ENCODE measurements around the gene HS2ST1.
"Not testable (repeated sequence)": the region's sequence is repeated elsewhere in the genome, so short reads cannot be mapped to it uniquely, and the experiment has no call there.

Gene HS2ST1

DNA sequence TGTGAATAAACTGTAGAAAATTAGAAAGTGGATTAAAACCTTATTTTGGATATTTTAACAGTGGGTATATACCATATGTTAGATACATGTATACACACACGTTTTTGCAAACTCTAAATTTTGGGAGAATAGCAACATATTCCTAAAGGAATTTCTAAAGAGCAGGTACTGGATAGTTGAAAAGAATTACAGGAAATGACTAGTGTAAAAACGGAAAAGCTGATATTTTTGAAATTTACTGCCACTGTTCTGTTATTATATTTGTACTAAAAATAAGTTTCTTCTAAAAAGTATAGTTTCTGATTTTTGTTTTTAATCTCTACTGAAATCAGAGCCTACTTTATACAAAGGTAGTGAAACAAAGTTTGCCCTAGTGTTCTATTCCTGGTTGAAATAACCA, 114.1 kb downstream of the HS2ST1 start:
- DNase-seq, result no peak

DNA sequence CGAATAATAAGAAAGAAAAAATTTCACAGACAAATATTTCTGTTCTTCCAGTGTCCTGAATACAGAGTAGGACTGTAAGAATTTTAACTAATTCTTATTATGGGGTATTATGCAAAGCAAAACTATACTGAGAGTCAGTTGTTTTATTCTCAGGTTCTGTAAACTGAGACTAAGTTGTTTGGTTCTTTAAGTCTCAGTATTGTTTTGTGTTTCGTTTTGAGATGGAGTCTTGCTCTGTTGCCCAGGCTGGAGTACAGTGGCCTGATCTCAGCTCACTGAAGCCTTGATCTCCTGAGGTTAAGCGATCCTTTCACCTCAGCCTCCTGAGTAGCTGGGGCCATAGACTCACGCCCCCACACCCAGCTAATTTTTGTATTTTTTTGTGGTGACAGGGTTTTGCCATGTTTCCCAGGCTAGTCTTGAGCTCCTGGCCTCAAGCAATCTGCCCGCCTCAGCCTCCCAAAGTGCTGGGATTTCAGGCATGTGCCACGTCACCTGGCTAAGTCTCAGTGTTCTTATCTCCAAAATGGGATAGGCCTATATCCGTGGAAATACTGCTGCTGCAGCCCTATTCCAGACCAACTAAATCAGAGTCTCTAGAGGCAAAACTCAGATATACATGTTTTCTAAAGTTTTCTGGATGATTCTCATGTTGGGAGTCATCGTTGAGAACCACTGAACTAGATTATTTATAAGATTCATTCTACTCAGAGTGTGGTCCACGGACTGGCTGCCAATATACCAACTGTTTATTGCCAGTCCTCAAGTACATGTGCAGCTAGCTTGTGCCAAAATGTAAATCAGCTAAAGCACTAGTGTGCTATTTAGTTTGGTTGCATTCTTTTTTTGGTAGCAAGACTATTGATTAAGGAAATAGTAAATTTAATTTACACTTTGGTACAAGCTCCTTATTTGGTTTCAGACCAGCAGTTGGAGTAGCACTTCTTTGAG, 116.6 kb downstream of the HS2ST1 start:
- DNase-seq, result no peak

DNA sequence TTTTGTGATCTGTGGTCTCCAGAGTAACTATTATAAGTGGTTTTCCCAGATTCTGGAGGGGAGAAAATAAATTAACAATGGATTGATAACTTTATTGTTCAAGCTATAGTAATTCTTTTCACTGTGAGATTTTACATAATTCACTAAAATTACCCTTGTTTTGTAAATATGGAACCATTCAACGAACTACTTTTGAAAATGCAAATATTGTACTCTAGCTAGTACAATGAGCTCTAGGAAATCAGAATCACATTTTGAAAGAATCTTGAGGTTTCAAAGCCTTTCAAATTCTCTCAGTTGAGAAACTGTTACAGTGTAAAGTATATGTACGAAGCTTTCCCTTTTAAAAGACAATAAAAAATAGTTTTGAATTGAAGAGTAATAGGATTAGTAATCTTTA, 119.9 kb downstream of the HS2ST1 start:
- no peak for DNase-seq

DNA sequence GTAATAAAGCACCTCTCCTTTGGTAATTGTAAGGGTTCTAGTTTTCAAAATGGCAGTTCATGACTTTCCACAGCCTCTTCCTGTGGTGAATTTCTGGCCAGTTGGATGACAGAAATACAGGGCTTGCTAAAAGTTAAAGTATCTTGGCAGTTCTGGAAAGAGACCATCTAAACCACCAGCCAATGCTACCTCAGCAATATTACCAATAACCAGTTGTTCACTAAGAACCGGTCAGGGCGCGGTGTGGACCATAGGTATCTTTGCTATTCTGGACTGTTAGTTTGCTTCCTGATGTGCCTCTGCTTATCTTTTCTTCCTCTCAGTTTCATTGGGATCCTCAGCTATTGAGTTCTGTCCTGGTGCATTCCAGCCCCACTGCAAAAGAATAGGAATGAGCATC, 124.7 kb downstream of the HS2ST1 start:
- DNase-seq, result no peak

DNA sequence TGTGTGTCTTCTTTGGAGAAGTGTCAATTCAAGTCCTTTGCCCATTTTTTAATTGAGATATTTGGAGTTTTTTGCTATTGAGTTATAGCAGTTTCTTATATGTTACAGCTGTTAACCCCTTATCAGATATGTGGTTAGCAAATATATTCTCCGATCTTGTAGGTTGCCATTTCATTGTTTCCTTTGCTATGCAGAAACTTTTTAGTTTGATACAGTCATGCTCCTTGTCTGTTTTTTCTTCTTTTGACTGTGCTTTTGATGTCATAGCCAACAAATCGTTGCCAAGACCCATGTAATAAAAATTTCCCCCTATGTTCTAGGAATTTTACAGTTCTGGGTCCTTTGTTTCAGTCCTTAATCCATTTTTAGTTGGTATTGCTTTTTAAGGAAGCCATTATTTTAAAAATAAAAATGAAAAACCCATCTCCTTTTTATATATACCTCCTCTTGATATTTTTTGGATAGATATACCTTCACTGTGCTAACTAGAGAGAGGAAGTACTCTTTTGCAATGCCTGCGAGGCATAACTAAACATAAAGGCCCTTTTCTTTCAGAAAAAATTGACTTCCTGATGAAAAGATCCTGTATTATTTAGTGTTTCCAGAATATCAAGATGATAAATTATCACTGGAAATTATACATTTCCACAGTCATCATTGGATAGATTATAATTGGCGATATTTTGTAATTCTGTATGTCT, 127.8 kb downstream of the HS2ST1 start:
- no peak for DNase-seq

DNA sequence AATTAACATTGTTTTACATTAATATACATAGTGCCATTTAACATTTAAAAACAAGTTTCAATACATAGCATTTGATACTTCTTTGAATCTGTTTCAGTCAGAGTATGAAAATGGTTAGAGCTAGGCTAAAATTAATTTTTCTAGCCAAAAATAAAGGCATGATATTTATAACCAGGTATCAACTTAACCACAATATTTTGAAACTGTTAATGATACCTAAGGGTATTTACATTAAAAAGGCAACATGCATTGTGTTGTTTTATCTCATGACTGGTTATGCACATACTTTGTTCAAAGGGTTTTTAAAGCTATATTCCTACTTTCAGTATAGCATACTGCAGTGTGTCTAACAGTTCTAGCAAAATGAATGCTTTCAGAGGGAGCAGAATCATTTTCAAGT, 130.0 kb downstream of the HS2ST1 start:
- no peak for DNase-seq

DNA sequence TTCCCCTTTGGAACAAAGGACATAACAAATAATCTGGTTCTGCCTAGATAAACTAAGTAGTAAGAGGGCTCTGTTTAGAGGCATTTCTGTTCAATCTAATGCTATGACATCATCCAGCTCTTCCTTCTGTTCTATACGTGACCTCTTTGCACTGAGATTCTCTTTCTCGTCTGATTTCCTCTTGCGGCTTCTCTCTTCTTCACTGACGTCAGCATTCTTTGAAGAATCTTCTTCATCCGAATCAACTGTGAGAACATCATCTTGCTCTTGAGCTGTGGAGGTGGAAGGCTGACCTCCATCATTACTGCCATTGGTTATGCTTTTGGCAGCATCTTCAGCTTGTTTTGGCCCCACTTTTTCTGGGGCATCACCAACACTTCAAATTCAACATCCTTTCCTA, 130.4 kb downstream of the HS2ST1 start:
- DNase-seq, result no peak

DNA sequence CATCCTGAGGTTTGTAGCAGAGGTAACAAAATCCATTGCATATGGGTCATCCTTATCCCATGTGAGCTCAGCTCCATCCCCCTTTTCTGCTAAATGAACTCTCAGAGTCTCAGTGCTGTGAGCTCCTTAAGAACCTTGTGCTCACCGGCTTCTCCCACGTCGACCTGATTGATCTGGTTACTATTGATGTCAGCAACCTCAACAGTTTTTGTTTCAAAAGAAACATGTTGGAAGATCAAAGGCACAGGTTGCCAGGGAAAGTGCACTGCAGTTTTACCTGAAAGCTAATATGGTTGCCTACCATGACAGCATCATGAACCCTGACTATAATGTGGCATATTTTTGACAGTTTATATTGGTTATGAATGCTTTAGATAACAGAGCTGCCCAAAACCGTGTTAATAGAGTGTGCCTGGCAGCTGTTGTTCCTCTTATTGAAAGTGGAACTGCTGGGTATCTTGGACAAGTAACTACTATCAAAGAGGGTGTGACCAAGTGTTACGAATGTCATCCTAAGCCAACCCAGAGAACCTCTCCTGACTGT, 131.4 kb downstream of the HS2ST1 start:
- DNase-seq, result no peak

DNA sequence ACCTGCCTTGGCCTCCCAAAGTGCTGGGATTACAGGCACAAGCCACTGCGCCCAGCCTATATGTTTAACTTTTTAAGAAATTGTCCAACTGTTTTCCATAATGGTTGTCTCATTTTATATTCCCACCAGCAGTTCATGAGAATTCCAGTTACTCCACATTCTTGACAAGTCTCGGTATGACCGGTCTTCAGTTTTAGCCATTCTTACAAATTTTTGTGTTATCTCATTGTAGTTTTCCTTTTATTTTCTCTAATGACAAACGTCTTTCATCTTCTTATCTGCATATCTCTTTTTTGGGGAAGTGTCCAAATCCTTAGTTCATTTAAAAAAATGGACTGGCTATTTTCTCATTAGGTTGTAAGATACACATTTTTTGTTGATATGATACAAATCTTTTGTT, 132.5 kb downstream of the HS2ST1 start:
- no peak for DNase-seq

DNA sequence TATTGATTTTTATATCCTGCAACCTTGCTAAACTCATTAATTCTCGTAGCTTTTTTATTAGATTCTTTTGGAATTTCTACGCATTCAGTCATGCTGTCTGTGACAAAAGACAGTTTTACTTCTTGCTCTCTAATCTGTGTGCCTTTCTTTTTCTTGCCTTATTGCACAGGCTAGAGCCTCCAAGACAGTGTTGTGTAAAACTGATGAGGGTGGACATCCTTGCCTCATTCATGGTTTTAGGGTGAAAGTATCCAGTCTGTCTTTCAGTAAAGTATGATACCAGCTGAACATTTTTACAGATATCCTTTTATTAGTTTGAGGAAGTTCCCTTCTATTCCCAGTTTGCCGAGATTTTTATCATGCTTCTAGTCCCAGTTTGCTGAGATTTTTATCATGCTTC, 133.8 kb downstream of the HS2ST1 start:
- no peak for DNase-seq

DNA sequence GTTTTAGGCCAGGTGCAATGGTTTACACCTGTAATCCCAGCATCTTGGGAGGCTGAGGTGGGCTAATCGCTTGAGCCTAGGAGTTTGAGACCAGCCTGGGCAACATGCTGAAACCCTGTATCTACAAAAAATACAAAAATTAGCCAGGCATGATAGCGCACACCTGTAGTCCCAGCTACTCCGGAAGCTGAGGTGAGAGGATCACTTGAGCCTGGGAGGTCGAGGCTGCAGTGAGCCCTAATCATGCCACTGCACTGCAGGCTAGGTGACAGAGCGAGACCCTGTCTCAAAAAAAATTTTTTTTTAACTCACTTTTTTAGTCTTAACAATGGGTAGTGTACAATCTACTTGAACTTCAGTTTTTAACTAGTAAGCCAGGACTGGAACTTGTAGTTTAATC, 137.5 kb downstream of the HS2ST1 start:
- DNase-seq, result no peak

DNA sequence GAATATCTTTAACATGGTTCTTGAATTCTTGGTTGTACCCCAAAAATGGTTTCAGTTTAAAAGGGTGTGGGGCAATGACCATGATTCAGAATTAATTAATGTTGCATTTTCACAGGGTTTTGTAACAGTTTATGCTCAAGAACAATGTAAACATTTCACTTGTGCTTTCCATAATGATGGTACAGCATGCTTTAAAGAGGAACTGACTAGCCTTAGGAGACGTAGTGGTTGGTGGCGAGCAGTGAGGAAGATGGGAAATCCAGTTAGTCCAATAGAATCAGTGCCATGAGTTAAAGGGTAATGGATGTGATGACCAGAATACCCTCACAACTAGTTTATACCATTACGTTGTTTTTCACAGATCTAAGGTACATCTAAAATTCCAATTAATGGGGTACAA, 138.0 kb downstream of the HS2ST1 start:
- no peak for DNase-seq

DNA sequence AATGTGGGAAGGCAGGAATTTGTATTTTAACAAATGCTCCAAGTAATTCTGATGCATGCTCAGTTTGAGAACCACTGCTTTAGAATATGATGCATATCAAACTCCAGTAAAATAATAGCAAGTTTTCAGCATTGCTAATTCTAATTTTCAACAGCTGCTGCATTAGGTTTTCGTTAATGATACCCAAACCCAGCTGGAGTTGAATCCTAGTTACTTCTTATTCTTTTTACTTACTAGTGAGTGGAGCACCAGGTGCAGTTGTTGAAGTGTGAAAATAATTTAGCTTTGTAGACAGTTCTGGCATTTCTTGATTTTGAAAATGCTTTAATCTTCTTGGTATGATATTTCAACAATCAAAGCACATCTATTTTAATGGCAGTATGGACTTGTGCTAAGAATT, 138.5 kb downstream of the HS2ST1 start:
- no peak for DNase-seq

DNA sequence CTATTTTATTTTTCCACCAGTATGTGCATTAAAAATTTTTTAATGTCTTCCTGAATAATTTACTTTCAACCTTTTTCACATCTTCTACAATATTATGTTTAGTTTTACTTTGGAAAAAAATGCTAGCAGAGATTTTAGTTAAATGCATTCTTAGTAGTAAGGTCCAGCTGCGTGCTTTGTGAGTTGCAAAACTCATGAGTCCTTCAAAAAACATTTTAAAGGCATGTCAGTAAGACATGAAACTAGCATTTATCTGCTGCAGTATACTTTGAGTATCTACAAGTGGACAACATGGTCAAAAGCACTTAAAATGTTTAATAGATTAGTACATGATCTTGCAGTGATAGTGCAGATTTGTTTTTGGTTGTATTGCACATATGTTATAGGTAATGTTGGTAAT, 139.0 kb downstream of the HS2ST1 start:
- DNase-seq, result no peak

DNA sequence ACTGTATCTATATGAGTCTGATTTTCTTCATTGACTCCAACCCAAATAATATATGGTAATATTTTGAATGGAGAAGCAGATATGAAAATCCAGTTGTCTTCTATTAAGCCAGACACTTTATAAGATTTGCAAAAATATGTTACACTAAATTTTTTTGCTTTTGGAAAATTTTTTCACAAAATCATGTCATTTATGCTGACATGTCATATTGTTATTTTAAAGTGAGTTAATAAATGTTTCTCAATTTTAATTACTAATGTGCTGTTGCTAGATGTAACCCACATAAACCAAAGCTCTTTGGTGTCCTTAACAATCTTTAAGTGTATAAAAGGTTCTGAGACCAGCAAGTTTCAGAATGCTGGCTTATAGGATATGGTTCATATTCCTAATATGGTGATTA, 142.5 kb downstream of the HS2ST1 start:
- DNase-seq, result no peak

DNA sequence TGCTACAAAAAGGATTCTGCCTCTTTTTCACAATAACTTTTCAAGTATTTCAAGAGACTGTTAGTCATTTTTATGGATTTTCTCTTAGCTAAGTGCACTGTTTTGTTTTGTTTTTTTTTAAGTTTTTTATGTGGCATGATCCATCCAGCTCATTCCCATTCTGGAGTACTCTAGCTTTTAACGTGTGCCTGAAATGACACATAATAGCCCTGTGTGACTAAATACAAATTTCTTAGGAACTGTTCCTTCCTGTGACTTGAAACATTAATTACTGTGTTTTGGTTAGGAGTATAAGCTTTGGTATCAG, 143.9 kb downstream of the HS2ST1 start:
- DNase-seq, result no peak

DNA sequence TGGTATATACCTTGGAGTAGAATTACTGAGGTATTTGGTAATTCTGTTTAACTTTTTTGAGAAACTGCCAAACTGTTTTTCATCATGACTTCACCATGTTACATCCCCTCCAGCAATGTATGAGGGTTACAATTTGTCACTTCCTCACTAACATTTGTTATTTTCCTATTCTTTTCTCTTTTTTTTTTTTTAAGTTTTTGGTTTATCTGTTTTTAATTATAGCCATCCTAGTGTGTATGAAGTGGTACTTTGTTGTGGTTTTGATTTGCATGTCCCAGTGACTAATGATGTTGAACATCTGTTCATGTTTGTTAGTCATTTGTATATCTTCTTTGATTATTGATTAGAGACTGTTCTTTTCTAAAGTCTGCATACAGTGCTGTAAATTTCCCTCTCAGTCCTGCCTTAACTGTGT, 147.3 kb downstream of the HS2ST1 start:
- no peak for DNase-seq

DNA sequence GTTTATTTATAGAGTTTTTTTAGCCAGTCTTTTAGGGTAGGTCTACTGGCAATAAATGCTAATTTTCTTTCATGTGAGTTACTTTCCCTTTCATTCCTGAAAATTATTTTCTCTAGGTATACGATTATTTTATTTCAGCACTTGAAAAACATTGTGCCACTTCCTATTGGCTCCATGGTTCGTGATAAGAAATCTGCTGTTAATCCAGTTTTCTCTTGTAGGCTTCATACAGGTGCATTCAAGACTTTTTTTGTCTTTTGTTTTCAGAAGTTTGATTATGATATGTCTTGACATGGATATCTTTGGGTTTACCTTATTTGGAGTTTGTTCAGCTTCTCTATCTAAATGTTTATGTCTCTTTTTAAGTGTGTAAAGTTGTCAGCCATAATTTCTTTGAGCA, 148.3 kb downstream of the HS2ST1 start:
- no peak for DNase-seq

DNA sequence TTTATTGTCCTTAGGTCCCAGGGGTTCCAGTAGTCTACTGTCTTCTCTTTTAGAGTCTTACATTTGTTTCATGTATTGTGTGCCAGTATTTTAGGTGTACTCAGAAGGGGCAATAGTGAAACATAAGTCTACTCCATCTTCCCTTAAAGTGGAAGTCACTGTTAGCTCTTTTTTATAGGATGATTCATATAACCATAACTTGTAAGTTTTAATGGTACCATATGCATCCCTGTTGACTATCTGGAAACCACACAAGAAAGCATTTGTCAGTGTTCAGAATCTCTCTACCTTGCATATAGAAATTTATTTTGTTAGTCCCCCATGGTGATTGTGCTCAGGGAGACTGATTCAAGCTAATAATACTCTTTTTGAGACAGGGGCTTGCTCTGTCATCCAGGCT, 149.9 kb downstream of the HS2ST1 start:
- DNase-seq, result no peak

DNA sequence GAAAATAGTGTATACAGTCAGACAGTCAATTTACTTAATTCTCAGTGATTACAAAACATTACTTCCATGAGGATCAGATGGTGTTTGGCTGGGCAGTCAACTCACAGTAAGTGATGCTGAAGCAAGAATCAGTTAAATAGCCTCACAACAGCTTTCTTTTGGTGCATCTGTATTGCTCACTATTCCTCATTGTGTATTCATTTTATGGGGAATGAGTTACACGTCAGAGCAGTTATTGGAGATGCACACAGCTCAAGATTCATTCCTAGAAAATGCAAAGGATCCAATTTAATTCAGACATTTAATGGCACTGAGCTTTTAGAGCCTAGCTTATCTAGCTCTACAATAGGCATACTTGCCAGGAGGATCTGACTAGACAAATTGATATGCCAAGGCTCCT, 150.6 kb downstream of the HS2ST1 start:
- no peak for DNase-seq

DNA sequence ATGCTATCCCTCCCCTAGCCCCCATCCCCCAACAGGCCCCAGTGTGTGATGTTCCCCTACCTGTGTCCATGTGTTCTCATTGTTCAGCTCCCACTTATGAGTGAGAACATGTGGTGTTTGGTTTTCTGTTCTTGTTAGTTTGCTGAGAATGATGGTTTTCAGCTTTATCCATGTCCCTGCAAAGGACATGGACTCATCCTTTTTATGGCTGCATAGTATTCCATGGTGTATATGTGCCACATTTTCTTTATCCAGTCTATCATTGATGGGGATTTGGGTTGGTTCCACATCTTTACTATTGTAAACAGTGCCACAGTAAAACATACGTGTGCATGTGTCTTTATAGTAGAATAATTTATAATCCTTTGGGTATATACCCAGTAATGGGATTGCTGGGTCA, 152.3 kb downstream of the HS2ST1 start:
- not testable (repeated sequence) for DNase-seq

DNA sequence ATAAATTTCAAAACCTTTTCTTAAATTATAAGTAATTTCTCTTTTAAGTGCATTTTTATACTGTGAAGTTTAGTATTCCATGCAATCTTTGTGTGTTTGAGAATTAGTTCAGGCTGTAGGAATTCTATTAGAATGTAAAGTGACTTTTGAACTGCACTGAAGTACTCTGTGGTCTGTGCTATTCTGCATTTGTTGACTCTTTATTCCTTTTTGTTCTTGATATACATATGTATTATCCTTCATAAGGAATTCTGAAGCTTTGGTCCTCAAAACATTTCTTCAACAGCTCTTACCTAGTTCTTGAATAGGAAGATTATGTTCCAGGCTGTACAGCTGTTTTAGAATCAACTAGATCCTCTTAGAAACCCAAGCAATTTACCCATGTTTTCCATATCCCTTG, 158.0 kb downstream of the HS2ST1 start:
- DNase-seq, result no peak

DNA sequence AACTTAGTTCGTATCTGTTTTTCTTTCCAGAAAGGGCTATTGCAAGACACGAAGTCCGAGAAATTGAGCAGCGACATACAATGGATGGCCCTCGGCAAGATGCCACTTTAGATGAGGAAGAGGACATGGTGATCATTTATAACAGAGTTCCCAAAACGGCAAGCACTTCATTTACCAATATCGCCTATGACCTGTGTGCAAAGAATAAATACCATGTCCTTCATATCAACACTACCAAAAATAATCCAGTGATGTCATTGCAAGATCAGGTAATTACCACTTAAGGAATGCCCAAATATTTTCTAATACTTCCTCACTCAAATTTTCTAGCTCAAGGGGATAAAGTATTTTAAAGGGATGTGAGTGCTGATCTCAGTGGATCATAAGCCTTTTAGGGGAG, 158.5 kb downstream of the HS2ST1 start:
- no peak for DNase-seq

Measured in SHP77 (cell line).